Measurements from ENCODE around the gene RRAD. TPM values are rescaled to one million over a fixed set of nuclear protein-coding genes. Genes with fewer than 3 reads are reported as not detected.

Gene RRAD
- total RNA-seq, 1 donor, result 12.5 TPM

GRCh38 chr16:66944054-66944441 lies 18.7 kb upstream of the RRAD start:
- no peak for TF ChIP-seq CTCF (IDR thresholded peaks at IDR 0.05; ENCODE audit: insufficient read depth, low read depth, low read length)
- no peak overlapping the region for H3K4me3 ChIP-seq (ENCODE audit: low read depth, low read length)
- DNase-seq (ENCODE audit: low read depth), result no peak

- DNase-seq (ENCODE audit: low read depth), result no peak
- TF ChIP-seq CTCF (IDR thresholded peaks at IDR 0.05; ENCODE audit: insufficient read depth, low read depth, low read length), result no peak
- no peak overlapping the region for H3K4me3 ChIP-seq (ENCODE audit: low read depth, low read length)
These were observed 18.2 kb upstream of the RRAD start for GRCh38 chr16:66943426-66944053.

GRCh38 chr16:66942981-66943380 lies 17.6 kb upstream of the RRAD start:
- no peak for DNase-seq (ENCODE audit: low read depth)
- no peak for TF ChIP-seq CTCF (IDR thresholded peaks at IDR 0.05; ENCODE audit: insufficient read depth, low read depth, low read length)
- H3K4me3 ChIP-seq (ENCODE audit: low read depth, low read length), result no peak overlapping the region

GRCh38 chr16:66940236-66940635 lies 14.9 kb upstream of the RRAD start:
- TF ChIP-seq CTCF (IDR thresholded peaks at IDR 0.05; ENCODE audit: insufficient read depth, low read depth, low read length), result no peak
- no peak for DNase-seq (ENCODE audit: low read depth)

GRCh38 chr16:66939366-66939765 lies 14.0 kb upstream of the RRAD start:
- DNase-seq (ENCODE audit: low read depth), result no peak
- no peak overlapping the region for H3K4me3 ChIP-seq (ENCODE audit: low read depth, low read length)
- TF ChIP-seq CTCF (IDR thresholded peaks at IDR 0.05; ENCODE audit: insufficient read depth, low read depth, low read length), result no peak

More at GRCh38 chr16:66940236-66940635, 14.9 kb upstream of the RRAD start:
- no peak overlapping the region for H3K4me3 ChIP-seq (ENCODE audit: low read depth, low read length)

- TF ChIP-seq CTCF (IDR thresholded peaks at IDR 0.05; ENCODE audit: insufficient read depth, low read depth, low read length), result no peak
- no peak overlapping the region for H3K4me3 ChIP-seq (ENCODE audit: low read depth, low read length)
- DNase-seq (ENCODE audit: low read depth), result no peak
These were observed 12.5 kb upstream of the RRAD start for GRCh38 chr16:66937725-66938337.

Data from fibroblast of villous mesenchyme (primary cell).